Ectodermal cell (in vitro differentiated cells): ENCODE measurements around the gene ODF2L.
"Not testable (repeated sequence)": the region's sequence is repeated elsewhere in the genome, so short reads cannot be mapped to it uniquely, and the experiment has no call there.

Experiments
- H3K27ac ChIP-seq: 2 replicates; pipeline ENCODE4 v1.7.0; 2013; ENCODE audit warnings: mild to moderate bottlenecking, low read depth, low read length; ENCODE audit not compliant: insufficient read depth, poor library complexity, severe bottlenecking
- H3K27me3 ChIP-seq: 2 replicates; pipeline ENCODE4 v1.7.0; 2013; ENCODE audit warnings: mild to moderate bottlenecking, low read length; ENCODE audit not compliant: insufficient read depth, control insufficient read depth, poor library complexity, severe bottlenecking
- H3K36me3 ChIP-seq: one replicate; pipeline ENCODE4 v1.7.0; 2013; ENCODE audit warnings: low read length; ENCODE audit not compliant: control insufficient read depth, insufficient read depth
- H3K4me1 ChIP-seq: one replicate; pipeline ENCODE4 v1.7.0; 2013; ENCODE audit warnings: low read length; ENCODE audit not compliant: control insufficient read depth, insufficient read depth
- H3K4me3 ChIP-seq: 2 replicates; pipeline ENCODE4 v1.7.0; 2013; ENCODE audit warnings: low read depth, low read length, control low read depth; ENCODE audit not compliant: insufficient read depth
- H3K9me3 ChIP-seq: 2 replicates; pipeline ENCODE4 v1.7.0; 2013; ENCODE audit warnings: mild to moderate bottlenecking, low read length, moderate library complexity; ENCODE audit not compliant: control insufficient read depth
- WGBS, 2 experiments: methylation state at CpG; one replicate each; pipeline ENCODE4 v1.1.7; 2013; ENCODE audit warnings: missing lambda C conversion rate in 2 of 2; 5-methylcytosine and 5-hydroxymethylcytosine counted together

Gene ODF2L

GRCh38 chr1:86362807-86363206 lies 33.3 kb downstream of the ODF2L start:
- no peaks in the 10 kb centered on the region for H3K27me3 ChIP-seq
- no peak overlapping the region for H3K4me3 ChIP-seq
- WGBS, 2 experiments, result 97 to 100% methylated on average over 4 of the region's 4 CpGs
- H3K9me3 ChIP-seq, result no peaks in the 10 kb centered on the region
- H3K4me1 ChIP-seq, result no peaks in the 10 kb centered on the region
- no peak overlapping the region for H3K27ac ChIP-seq
- no peaks in the 10 kb centered on the region for H3K36me3 ChIP-seq

- Histone ChIP-seq H3K27ac (no peak overlapping the region), H3K9me3 (no peaks in the 10 kb centered on the region), H3K36me3 (peaks cover 6% of the 10 kb centered on the region), H3K4me3 (no peak overlapping the region), H3K27me3 (no peaks in the 10 kb centered on the region), H3K4me1 (no peaks in the 10 kb centered on the region)
- WGBS, 2 experiments, result 90 to 97% methylated on average over 5 of the region's 5 CpGs
Measured at GRCh38 chr1:86357796-86358195, 38.3 kb downstream of the ODF2L start.

GRCh38 chr1:86356247-86356646 lies 39.9 kb downstream of the ODF2L start:
- Histone ChIP-seq H3K27ac (no peak overlapping the region), H3K9me3 (no peaks in the 10 kb centered on the region), H3K4me1 (no peaks in the 10 kb centered on the region), H3K4me3 (no peak overlapping the region), H3K36me3 (peaks cover 6% of the 10 kb centered on the region), H3K27me3 (no peaks in the 10 kb centered on the region)
- WGBS, 2 experiments, result 92 to 96% methylated on average over 10 of the region's 10 CpGs

- no peaks in the 10 kb centered on the region for H3K27me3 ChIP-seq
- no peak overlapping the region for H3K4me3 ChIP-seq
- H3K4me1 ChIP-seq, result no peaks in the 10 kb centered on the region
- no peak overlapping the region for H3K27ac ChIP-seq
- H3K36me3 ChIP-seq, result peaks cover 6% of the 10 kb centered on the region
- no peaks in the 10 kb centered on the region for H3K9me3 ChIP-seq
- WGBS, 2 experiments, result 100% methylated on average over 1 of the region's 1 CpG; no CpG with 5 or more reads in 1 of the 2 experiments
Measured at GRCh38 chr1:86352086-86352485, 44.0 kb downstream of the ODF2L start.

- not testable (repeated sequence) for H3K4me3 ChIP-seq, H3K27ac ChIP-seq, H3K9me3 ChIP-seq, H3K27me3 ChIP-seq, H3K4me1 ChIP-seq, H3K36me3 ChIP-seq
- 92 to 100% methylated on average over 1 to 2 of the region's 3 CpGs for WGBS, 2 experiments
Measured at GRCh38 chr1:86350230-86350629, 45.9 kb downstream of the ODF2L start.

GRCh38 chr1:86346388-86346787 lies 49.7 kb downstream of the ODF2L start:
- no peak overlapping the region for H3K4me3 ChIP-seq
- 92 to 100% methylated on average over 1 of the region's 1 CpG for WGBS, 2 experiments
- no peaks in the 10 kb centered on the region for H3K27me3 ChIP-seq
- H3K27ac ChIP-seq, result no peak overlapping the region
- H3K36me3 ChIP-seq, result no peaks in the 10 kb centered on the region
- no peaks in the 10 kb centered on the region for H3K9me3 ChIP-seq
- no peaks in the 10 kb centered on the region for H3K4me1 ChIP-seq

- Histone ChIP-seq H3K27me3 (no peaks in the 10 kb centered on the region), H3K4me3 (no peak overlapping the region), H3K36me3 (no peaks in the 10 kb centered on the region), H3K9me3 (no peaks in the 10 kb centered on the region), H3K27ac (no peak overlapping the region), H3K4me1 (no peaks in the 10 kb centered on the region)
- WGBS, 2 experiments, result 82 to 100% methylated on average over 2 of the region's 2 CpGs
Measured at GRCh38 chr1:86345042-86345441, 51.1 kb downstream of the ODF2L start.

GRCh38 chr1:86339906-86340305 lies 56.2 kb downstream of the ODF2L start:
- H3K27ac ChIP-seq, result no peak overlapping the region
- no peak overlapping the region for H3K4me3 ChIP-seq
- 84 to 88% methylated on average over 7 of the region's 7 CpGs for WGBS, 2 experiments
- no peaks in the 10 kb centered on the region for H3K9me3 ChIP-seq
- H3K36me3 ChIP-seq, result no peaks in the 10 kb centered on the region
- H3K27me3 ChIP-seq, result no peaks in the 10 kb centered on the region
- no peaks in the 10 kb centered on the region for H3K4me1 ChIP-seq

- 87 to 94% methylated on average over 7 of the region's 7 CpGs for WGBS, 2 experiments
Measured at GRCh38 chr1:86339014-86339812, 56.9 kb downstream of the ODF2L start.

GRCh38 chr1:86335916-86336315 lies 60.2 kb downstream of the ODF2L start:
- WGBS, 2 experiments, result 78 to 82% methylated on average over 1 of the region's 1 CpG
- no peaks in the 10 kb centered on the region for H3K27me3 ChIP-seq
- H3K27ac ChIP-seq, result no peak overlapping the region
- no peaks in the 10 kb centered on the region for H3K4me1 ChIP-seq
- H3K9me3 ChIP-seq, result no peaks in the 10 kb centered on the region
- no peak overlapping the region for H3K4me3 ChIP-seq
- H3K36me3 ChIP-seq, result no peaks in the 10 kb centered on the region

More at GRCh38 chr1:86339014-86339812, 56.9 kb downstream of the ODF2L start:
- Histone ChIP-seq H3K4me3 (no peak overlapping the region), H3K9me3 (no peaks in the 10 kb centered on the region), H3K27me3 (no peaks in the 10 kb centered on the region), H3K36me3 (no peaks in the 10 kb centered on the region), H3K27ac (no peak overlapping the region), H3K4me1 (no peaks in the 10 kb centered on the region)
